ENCODE data around the gene PTGDS.

GRCh38 chr9:136968333-136969127 is 8.8 kb upstream of the PTGDS start:
- TF ChIP-seq FOXK2 (IDR thresholded peaks at IDR 0.05) (no peak), HDGF (IDR thresholded peaks at IDR 0.05; ENCODE audit: borderline replicate concordance) (no peak), ELF4 (IDR thresholded peaks at IDR 0.05) (no peak)
